NCI-H526 treated with DMSO at 0.1 percent for 48 hours (cell line): ENCODE data around the gene RBM15B.

ENCODE experiments used
- DNase-seq: peaks from one replicate; lab custom pipeline; 2025; lab: John Stamatoyannopoulos, UW

The RBM15B gene

GRCh38 chr3:51445544-51446280 lies 54.6 kb downstream of the RBM15B start:
- no peak for DNase-seq
